Left ventricle myocardium inferior (tissue), 1 donor: ENCODE measurements around the gene RNF187. TPM values are rescaled to one million over a fixed set of nuclear protein-coding genes. Genes with fewer than 3 reads are reported as not detected.

Experiments
- DNase-seq: peaks from one replicate; pipeline ENCODE4 v3.0.0-alpha.2; 2020
- H3K27ac ChIP-seq: fragments of 200-600 bp; replicated peaks from 2 replicates; pipeline ENCODE4 v1.8.0; 2021
- H3K27me3 ChIP-seq: fragments of 200-600 bp; 2 replicates; pipeline ENCODE4 v1.8.0; 2021; ENCODE audit warnings: low read depth
- H3K36me3 ChIP-seq: fragments of 200-600 bp; 2 replicates; pipeline ENCODE4 v1.8.0; 2021
- H3K4me1 ChIP-seq: fragments of 200-600 bp; 2 replicates; pipeline ENCODE4 v1.8.0; 2021
- H3K4me3 ChIP-seq: fragments of 200-600 bp; 2 replicates; pipeline ENCODE4 v1.8.0; 2021; ENCODE audit warnings: mild to moderate bottlenecking, moderate library complexity
- H3K9me3 ChIP-seq: fragments of 200-600 bp; replicated peaks from 2 replicates; pipeline ENCODE4 v1.8.0; 2021
- intact Hi-C: fragments of 100-400 bp; cut with micrococcal nuclease; formaldehyde crosslinking; loops from one replicate; pipeline ENCODE4 v1.11.0; 2022
- long read RNA-seq: library from polyadenylated mRNA; unstranded; transcript quantifications from one replicate; pipeline ENCODE4 v2.0.0, GENCODE V29; 2021
- total RNA-seq: library from RNA; stranded (reverse); fragmentation: NEBNext Ultra II Directional; extraction: Animal tissue kit (Norgen Biotek cat#: 25700); gene quantifications from one replicate; pipeline ENCODE4 v1.2.1, GENCODE V29; 2021
- TF ChIP-seq, protein P1 (sequence below): fragments of 200-600 bp; IDR thresholded peaks from 2 replicates; pipeline ENCODE4 v1.8.0; 2021; ENCODE audit warnings: antibody characterized with exemption, mild to moderate bottlenecking, borderline replicate concordance
- donor health status: DM: no; HTN: yes; CAD: no; lungs with severe emphysema.

The RNF187 gene
- total RNA-seq = 79.5 TPM
- long read RNA-seq, transcript RNF187-201 (4 exons, 3,017 nt) = major isoform, 298 of 358 reads
- long read RNA-seq, partial matches to known transcripts = 2 of 358 reads
- long read RNA-seq, other reads (novel, unspliced or antisense) = 58 of 358 reads

DNA sequence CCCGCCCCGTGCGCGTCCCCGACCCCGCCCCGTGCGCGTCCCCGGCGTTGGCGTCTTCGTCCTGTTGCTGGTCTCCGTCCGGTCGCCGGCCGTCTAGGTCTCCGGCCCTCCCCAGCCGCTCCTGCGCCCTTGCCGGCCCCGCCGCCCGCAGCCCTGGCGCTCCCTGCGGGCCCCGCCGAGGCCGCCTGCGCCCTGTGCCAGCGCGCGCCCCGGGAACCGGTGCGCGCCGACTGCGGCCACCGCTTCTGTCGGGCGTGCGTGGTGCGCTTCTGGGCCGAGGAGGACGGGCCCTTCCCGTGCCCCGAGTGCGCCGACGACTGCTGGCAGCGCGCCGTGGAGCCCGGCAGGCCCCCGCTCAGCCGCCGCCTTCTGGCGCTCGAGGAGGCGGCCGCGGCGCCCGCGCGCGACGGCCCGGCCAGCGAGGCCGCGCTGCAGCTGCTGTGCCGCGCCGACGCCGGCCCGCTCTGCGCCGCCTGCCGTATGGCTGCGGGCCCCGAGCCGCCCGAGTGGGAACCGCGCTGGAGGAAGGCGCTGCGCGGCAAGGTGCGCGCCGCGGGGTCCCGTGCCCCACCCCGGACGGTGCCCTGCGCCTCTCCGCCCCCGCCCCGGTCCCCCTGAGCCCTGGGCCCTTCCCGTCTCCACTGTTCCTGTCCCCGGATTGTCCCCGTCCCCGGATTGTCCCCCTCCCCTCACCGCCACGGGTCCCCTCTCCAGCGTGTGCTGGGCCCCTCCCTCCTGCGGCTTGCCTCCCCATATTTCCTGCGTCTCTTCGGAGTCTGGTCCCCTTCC, at the start of gene RNF187:
RNF187 (plus strand) TSS at position 47 of the 789 bp plus-strand sequence.
- intact Hi-C loops = no loop called here
- peaks cover 52% of the 10 kb centered on the region for H3K4me1 ChIP-seq
- peak; percentile 94 for DNase-seq
- H3K4me3 ChIP-seq = peak within 1 kb of the TSS; percentile 81
- H3K9me3 ChIP-seq = no peaks in the 10 kb centered on the region
- H3K36me3 ChIP-seq = peaks cover 14% of the 10 kb centered on the region
- peak within 1 kb of the TSS; percentile 99 for H3K27ac ChIP-seq
- TF ChIP-seq, protein P1, sequence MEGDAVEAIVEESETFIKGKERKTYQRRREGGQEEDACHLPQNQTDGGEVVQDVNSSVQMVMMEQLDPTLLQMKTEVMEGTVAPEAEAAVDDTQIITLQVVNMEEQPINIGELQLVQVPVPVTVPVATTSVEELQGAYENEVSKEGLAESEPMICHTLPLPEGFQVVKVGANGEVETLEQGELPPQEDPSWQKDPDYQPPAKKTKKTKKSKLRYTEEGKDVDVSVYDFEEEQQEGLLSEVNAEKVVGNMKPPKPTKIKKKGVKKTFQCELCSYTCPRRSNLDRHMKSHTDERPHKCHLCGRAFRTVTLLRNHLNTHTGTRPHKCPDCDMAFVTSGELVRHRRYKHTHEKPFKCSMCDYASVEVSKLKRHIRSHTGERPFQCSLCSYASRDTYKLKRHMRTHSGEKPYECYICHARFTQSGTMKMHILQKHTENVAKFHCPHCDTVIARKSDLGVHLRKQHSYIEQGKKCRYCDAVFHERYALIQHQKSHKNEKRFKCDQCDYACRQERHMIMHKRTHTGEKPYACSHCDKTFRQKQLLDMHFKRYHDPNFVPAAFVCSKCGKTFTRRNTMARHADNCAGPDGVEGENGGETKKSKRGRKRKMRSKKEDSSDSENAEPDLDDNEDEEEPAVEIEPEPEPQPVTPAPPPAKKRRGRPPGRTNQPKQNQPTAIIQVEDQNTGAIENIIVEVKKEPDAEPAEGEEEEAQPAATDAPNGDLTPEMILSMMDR = no peak
- no peaks in the 10 kb centered on the region for H3K27me3 ChIP-seq

DNA sequence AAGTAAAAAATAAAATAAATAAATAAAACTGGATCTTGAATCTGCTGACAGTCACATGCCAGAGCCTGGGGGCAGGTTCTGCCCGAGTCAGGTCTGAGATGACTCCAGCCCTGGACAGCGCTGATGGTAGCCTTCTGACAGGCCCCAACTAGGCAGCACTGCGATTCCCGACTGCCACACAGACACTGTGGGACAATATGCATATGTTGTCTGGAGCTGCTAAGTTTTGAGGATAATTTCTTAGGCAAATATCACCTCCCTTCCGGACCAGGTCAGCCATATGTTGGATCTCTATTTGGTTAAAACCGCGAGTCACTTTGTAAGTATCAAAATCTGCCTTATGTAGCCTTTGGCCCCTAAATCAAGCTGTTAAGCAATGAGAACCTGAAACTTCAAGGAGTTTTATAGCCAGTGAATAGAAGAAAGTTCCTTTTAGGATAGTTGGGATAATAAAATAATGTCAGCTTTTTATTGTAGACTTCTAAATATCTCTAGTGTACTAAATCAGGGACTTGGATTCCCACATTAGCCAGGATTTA, 49.7 kb upstream of the RNF187 start:
- Histone ChIP-seq H3K9me3 (no peaks in the 10 kb centered on the region), H3K4me3 (no peak overlapping the region), H3K27ac (no peak overlapping the region), H3K36me3 (no peaks in the 10 kb centered on the region), H3K4me1 (no peaks in the 10 kb centered on the region), H3K27me3 (peaks cover 60% of the 10 kb centered on the region)
- TF ChIP-seq, protein P1 = no peak
- intact Hi-C loops = no loop called here
- no peak for DNase-seq

DNA sequence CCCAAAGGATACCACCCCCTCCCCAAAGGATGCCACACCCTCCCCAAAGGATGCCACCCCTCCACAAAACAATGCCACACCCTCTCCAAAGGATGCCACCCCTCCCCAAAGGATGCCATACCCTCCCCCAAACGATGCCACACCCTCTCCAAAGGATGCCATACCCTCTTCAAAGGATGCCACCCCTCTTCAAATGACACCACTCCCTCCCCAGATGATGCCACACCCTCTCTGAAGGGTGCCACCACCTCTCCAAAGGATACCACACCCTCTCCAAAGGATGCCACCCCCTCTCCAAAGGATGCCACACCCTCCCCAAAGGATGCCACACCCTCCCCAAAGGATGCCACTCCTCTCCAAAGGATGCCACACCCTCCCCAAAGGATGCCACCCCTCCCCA, 48.9 kb upstream of the RNF187 start:
- H3K27me3 ChIP-seq = peaks cover 64% of the 10 kb centered on the region
- no peak overlapping the region for H3K27ac ChIP-seq
- no peak for DNase-seq
- no peaks in the 10 kb centered on the region for H3K9me3 ChIP-seq
- no peak overlapping the region for H3K4me3 ChIP-seq
- TF ChIP-seq, protein P1 = no peak
- no peaks in the 10 kb centered on the region for H3K36me3 ChIP-seq
- H3K4me1 ChIP-seq = no peaks in the 10 kb centered on the region
- intact Hi-C loops = no loop called here

DNA sequence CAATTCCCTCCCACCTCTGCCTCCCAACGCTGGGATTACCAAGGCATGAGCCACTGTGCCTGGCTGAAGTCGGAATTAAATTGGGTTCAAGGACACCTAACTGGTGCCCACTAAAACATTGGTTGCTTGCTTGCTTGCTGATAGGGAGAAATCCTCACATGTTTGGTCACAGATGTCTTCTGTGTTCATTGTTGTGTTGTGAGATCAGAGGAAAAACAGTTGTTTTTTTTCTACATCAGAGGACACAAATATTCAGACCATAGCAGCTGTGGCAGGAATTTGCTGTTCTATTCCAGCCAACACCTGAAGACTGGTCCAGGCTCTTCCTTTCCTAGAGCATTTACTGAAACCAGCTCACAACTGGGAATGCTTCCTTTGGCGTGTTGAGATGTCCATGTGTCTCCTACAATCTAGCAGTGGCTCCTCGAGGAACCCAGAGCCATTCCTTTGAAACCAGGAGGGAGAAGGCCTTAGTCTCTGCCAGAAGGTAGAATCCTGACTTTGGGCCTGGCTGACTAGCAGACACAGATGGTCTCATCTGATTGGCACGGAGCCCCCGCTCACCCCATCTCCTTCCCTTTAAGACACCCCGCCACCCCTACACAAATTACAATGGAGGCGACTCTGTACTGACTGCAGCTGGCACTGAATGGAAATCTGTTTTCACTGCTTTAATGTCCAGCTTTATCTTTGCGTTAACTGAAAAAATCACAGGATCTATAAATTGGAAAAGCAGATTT, 46.3 kb upstream of the RNF187 start:
- H3K27me3 ChIP-seq = peaks cover 77% of the 10 kb centered on the region
- TF ChIP-seq, protein P1 = no peak

DNA sequence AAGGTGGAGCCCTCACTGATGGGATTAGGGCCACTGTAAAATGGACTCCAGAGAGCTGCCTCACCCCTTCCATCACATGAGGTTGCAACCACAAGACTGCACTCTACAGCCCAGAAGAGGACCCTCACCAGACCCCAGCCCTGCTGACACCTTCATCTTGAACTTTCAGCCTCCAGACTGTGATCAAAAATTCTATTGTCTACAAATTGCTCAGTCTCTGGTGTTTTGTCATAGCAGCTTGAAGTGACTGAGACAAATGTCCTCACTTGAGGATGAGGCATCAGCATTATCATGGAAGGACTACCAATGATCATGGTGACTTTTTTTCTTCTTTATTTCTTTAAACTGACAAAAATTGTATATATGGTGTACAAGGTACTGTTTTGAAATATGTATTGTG, 43.8 kb upstream of the RNF187 start:
- no peak for DNase-seq
- Histone ChIP-seq H3K27me3 (peaks cover 81% of the 10 kb centered on the region), H3K4me1 (peaks cover 14% of the 10 kb centered on the region), H3K9me3 (no peaks in the 10 kb centered on the region), H3K4me3 (no peak overlapping the region), H3K27ac (no peak overlapping the region), H3K36me3 (no peaks in the 10 kb centered on the region)
- TF ChIP-seq, protein P1 = no peak
- intact Hi-C loops = no loop called here

More for the DNA sequence above, 46.3 kb upstream of the RNF187 start:
- Histone ChIP-seq H3K4me3 (no peak overlapping the region), H3K9me3 (no peaks in the 10 kb centered on the region), H3K27ac (no peak overlapping the region), H3K36me3 (no peaks in the 10 kb centered on the region), H3K4me1 (peaks cover 10% of the 10 kb centered on the region)
- DNase-seq = no peak
- intact Hi-C loops = no loop called here
